ENCODE data around the gene LCE2C. TPM values are rescaled to one million over a fixed set of nuclear protein-coding genes. Genes with fewer than 3 reads are reported as not detected.
"Not testable (repeated sequence)": the region's sequence is repeated elsewhere in the genome, so short reads cannot be mapped to it uniquely, and the experiment has no call there.

The LCE2C gene
- total RNA-seq, result not detected
- long read RNA-seq, result 0 reads

GRCh38 chr1:152674983-152675382, at the start of gene LCE2C:
TSS of gene LCE2C (plus strand) at chr1:152675279. CDS start at chr1:152676016, 737 bp downstream.
- H3K27ac ChIP-seq; H3K36me3 ChIP-seq; DNase-seq; H3K27me3 ChIP-seq; intact Hi-C loops (cut with DNase I); H3K9me3 ChIP-seq; H3K4me3 ChIP-seq; ATAC-seq; H3K4me1 ChIP-seq: not testable (repeated sequence)
- WGBS (ENCODE audit: insufficient coverage, low coverage, low lambda C conversion rate, missing lambda C conversion rate), result 76% methylated on average over 2 of the region's 3 CpGs

- H3K27ac ChIP-seq, result no peak overlapping the region
- H3K36me3 ChIP-seq, result no peaks in the 10 kb centered on the region
- DNase-seq (no peak), ATAC-seq (no peak)
- intact Hi-C loops (cut with DNase I), result no loop called here
- no peaks in the 10 kb centered on the region for H3K27me3 ChIP-seq
- H3K4me3 ChIP-seq, result no peak overlapping the region
- TF ChIP-seq POLR2A (IDR thresholded peaks at IDR 0.05) (no peak), CTCF (IDR thresholded peaks at IDR 0.05) (no peak)
- no peaks in the 10 kb centered on the region for H3K4me1 ChIP-seq
- 50% methylated on average over 1 of the region's 1 CpG for WGBS (ENCODE audit: insufficient coverage, low coverage, low lambda C conversion rate, missing lambda C conversion rate)
- no peaks in the 10 kb centered on the region for H3K9me3 ChIP-seq
Measured at GRCh38 chr1:152626744-152627143, 48.3 kb upstream of the LCE2C start.

GRCh38 chr1:152630596-152630995, 44.5 kb upstream of the LCE2C start:
- H3K27ac ChIP-seq, result no peak overlapping the region
- no peaks in the 10 kb centered on the region for H3K36me3 ChIP-seq
- no peaks in the 10 kb centered on the region for H3K9me3 ChIP-seq
- no peak for ATAC-seq
- H3K4me1 ChIP-seq, result no peaks in the 10 kb centered on the region
- no peak overlapping the region for H3K4me3 ChIP-seq
- 100% methylated on average over 1 of the region's 3 CpGs for WGBS (ENCODE audit: insufficient coverage, low coverage, low lambda C conversion rate, missing lambda C conversion rate)
- intact Hi-C loops (cut with DNase I), result no loop called here
- DNase-seq, result no peak
- TF ChIP-seq CTCF (IDR thresholded peaks at IDR 0.05) (no peak), POLR2A (IDR thresholded peaks at IDR 0.05) (no peak)
- no peaks in the 10 kb centered on the region for H3K27me3 ChIP-seq

GRCh38 chr1:152640351-152640750, 34.7 kb upstream of the LCE2C start:
- TF ChIP-seq POLR2A (IDR thresholded peaks at IDR 0.05) (no peak), CTCF (IDR thresholded peaks at IDR 0.05) (no peak)
- no peak for DNase-seq
- Histone ChIP-seq H3K27ac (no peak overlapping the region), H3K27me3 (no peaks in the 10 kb centered on the region), H3K9me3 (no peaks in the 10 kb centered on the region), H3K4me3 (no peak overlapping the region), H3K36me3 (no peaks in the 10 kb centered on the region), H3K4me1 (no peaks in the 10 kb centered on the region)
- intact Hi-C loops (cut with DNase I), result no loop called here
- 60% methylated on average over 1 of the region's 1 CpG for WGBS (ENCODE audit: insufficient coverage, low coverage, low lambda C conversion rate, missing lambda C conversion rate)
- no peak for ATAC-seq

GRCh38 chr1:152643945-152644344, 31.1 kb upstream of the LCE2C start:
- DNase-seq (no peak), ATAC-seq (no peak)
- Histone ChIP-seq H3K9me3 (no peaks in the 10 kb centered on the region), H3K4me1 (no peaks in the 10 kb centered on the region), H3K36me3 (no peaks in the 10 kb centered on the region), H3K27ac (no peak overlapping the region), H3K27me3 (no peaks in the 10 kb centered on the region), H3K4me3 (no peak overlapping the region)
- WGBS (ENCODE audit: insufficient coverage, low coverage, low lambda C conversion rate, missing lambda C conversion rate), result 33% methylated on average over 3 of the region's 3 CpGs
- intact Hi-C loops (cut with DNase I), result no loop called here
- TF ChIP-seq CTCF (IDR thresholded peaks at IDR 0.05) (no peak), POLR2A (IDR thresholded peaks at IDR 0.05) (no peak)
